GM12872 (cell line): ENCODE measurements around the gene CCER1.
A peak's percentile ranks its signal among the peaks of the same experiment; 100 is the strongest.

ENCODE experiments used
- CTCF ChIP-seq: IDR thresholded peaks from 3 replicates; pipeline ENCODE4 v1.5.1; 2011; ENCODE audit warnings: low read depth, mild to moderate bottlenecking, low read length, moderate library complexity; ENCODE audit not compliant: insufficient read depth

The CCER1 gene

DNA sequence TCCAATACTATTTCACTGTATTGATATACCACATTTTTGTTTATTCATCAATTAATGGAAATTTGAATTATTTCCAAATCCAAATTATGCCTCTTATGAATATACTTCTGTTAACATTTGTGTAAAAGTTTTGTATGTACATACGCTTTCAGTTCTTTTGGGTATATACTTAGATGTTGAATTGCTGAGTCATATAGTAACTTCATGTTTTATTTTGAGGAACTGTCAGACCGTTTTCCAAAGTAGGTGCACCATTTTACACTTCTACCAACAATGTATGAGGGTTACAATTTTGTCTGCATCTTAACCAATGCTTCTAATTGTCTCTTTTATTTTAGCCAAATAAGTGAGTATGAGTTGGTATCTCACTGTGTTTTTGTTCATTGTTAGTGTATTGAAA, 10.2 kb upstream of the CCER1 start:
- TF ChIP-seq CTCF = no peak

GRCh38 chr12:90964616-90965015, 9.6 kb upstream of the CCER1 start:
- TF ChIP-seq CTCF = no peak

DNA sequence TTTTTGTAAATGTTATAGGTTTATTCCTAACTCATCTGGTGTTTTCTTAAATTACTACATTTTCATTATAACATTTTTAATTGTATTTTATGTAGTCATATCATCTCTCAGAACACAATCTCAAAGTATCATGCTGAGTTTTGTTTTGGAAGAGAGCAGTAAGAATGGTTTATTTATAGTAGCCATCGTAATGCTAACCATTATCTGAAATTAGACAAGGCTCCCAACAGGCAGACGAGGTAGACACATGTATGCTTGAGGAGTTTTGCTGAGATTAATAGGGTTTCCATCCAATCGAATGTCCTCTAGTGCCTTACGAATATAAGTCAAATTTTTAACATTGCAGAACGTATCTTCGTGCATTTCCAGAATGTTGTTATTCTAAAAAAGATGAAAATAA, 9.0 kb upstream of the CCER1 start:
- TF ChIP-seq CTCF = no peak

GRCh38 chr12:90961154-90961553, 6.2 kb upstream of the CCER1 start:
- no peak for TF ChIP-seq CTCF

DNA sequence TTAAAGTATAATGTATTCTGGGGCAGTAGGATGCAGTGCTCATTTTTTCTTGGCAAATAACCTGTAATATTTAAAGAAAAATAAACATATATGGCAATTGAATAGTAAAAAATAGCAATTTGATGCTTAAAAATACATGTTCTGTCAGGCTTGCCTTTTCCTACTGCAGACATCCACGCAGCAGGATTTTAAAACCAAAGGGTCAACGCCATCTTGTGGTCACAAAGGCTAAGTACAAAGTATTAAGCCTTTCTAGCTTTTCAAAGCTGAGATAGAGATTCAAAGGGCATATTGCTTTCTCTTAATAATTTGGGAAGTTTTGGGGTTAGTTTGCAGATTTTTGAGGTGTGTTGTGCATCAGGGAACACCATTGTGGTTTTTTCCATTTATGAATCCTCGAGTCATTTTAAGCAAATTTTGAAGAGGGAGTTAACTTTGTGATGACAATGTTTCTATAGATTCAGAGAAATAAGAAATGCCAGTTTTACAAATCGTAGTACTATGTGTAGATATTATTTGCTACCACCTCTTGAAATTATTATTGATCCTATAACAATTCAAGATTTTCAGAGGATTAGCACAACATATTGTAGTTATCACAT, 4.7 kb upstream of the CCER1 start:
- peak; percentile 72 for TF ChIP-seq CTCF

- no peak for TF ChIP-seq CTCF
Observed at GRCh38 chr12:90959032-90959431, 4.1 kb upstream of the CCER1 start.

GRCh38 chr12:90958347-90958746, 3.4 kb upstream of the CCER1 start:
- TF ChIP-seq CTCF = no peak
